AG10803 (cell line): ENCODE results near the gene KCNQ1.

ENCODE experiments used
- DNase-seq: peaks from one replicate; pipeline ENCODE4 v3.0.0; 2010; ENCODE audit warnings: low read depth
- H3K4me3 ChIP-seq: 2 replicates; pipeline ENCODE4 v1.5.1; 2011; ENCODE audit warnings: mild to moderate bottlenecking, low read length, control low read depth
- CTCF ChIP-seq: conservative IDR thresholded peaks from 2 replicates; pipeline ENCODE4 v1.5.1; 2011; ENCODE audit warnings: mild to moderate bottlenecking, low read length, control low read depth, inconsistent platforms

Gene KCNQ1

GRCh38 chr11:2667940-2668339 lies 223.1 kb downstream of the KCNQ1 start:
- TF ChIP-seq CTCF, result no peak
- no peak overlapping the region for H3K4me3 ChIP-seq
- DNase-seq, result no peak

- TF ChIP-seq CTCF, result no peak
- DNase-seq, result no peak
- no peak overlapping the region for H3K4me3 ChIP-seq
These were observed 224.1 kb downstream of the KCNQ1 start for GRCh38 chr11:2668876-2669275.

- no peak for DNase-seq
- TF ChIP-seq CTCF, result no peak
These were observed 225.0 kb downstream of the KCNQ1 start for GRCh38 chr11:2669634-2670469.

GRCh38 chr11:2670541-2671100 lies 225.8 kb downstream of the KCNQ1 start:
- TF ChIP-seq CTCF, result no peak
- DNase-seq, result no peak
- H3K4me3 ChIP-seq, result no peak overlapping the region

More at GRCh38 chr11:2669634-2670469, 225.0 kb downstream of the KCNQ1 start:
- H3K4me3 ChIP-seq, result no peak overlapping the region

GRCh38 chr11:2671748-2672147 lies 226.9 kb downstream of the KCNQ1 start:
- no peak overlapping the region for H3K4me3 ChIP-seq
- no peak for TF ChIP-seq CTCF
- no peak for DNase-seq

- DNase-seq, result no peak
- H3K4me3 ChIP-seq, result no peak overlapping the region
- no peak for TF ChIP-seq CTCF
These were observed 227.9 kb downstream of the KCNQ1 start for GRCh38 chr11:2672553-2673249.
